Inflammatory macrophage treated with lipopolysaccharide for 1 hour (primary cell): ENCODE results near the gene KHDC1.
"Not testable (repeated sequence)": the region's sequence is repeated elsewhere in the genome, so short reads cannot be mapped to it uniquely, and the experiment has no call there.

Source experiments
- DNase-seq, 2 donors: peaks; one replicate each; pipeline ENCODE4 v3.0.0-alpha.2; 2020 to 2022

Gene KHDC1, protein sequence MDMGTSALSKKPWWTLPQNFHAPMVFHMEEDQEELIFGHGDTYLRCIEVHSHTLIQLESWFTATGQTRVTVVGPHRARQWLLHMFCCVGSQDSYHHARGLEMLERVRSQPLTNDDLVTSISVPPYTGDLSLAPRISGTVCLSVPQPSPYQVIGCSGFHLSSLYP

DNA sequence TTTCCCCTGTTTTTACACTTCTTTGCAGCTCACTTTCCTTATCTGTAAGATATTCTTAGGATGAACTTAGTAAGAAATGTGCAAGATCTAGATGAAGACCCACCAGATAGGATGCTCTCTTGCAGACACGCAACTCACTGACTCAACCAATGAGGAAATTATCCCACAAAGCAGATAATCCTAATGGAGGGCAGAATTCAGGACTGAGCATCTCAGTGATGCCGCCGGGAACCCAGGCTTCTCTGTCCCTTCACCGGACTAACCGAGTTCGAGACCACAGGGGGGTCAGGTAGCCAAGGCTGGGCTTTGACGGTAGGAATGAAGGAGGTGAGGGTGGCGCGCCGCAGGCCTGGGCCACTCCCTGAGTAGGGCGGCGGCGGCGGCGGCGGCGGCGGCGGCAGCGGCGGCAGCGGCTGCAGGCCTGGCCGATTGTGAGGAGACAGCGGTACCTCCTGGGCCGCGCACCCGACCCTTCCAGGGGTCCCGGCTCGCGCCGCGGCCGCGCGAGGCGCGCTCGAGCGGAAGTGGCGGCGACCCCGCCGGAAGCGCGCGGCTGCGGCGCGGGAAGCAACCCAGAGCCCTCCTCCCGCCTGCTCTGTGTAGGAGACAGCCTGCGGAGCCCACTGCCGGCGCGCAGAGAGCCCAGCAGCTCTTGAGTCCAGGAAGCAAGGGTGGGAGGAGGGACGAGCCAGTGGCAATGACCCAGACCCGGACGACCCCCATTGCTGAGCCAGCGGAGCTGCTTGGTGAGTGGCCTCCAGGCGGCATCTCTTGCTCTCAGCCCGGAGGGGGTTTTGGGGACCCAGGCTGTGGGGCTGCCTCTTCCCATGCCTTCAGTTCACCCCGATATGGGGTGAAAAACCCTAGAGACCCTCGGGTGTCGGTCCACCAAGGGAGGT, at the start of gene KHDC1:
TSS of gene KHDC1 (minus strand) at position 526 of the 899 bp plus-strand sequence. CDS start 20,679 bp downstream, outside the sequence.
- DNase-seq, result peak in 1 of 2 donors; percentile 4

DNA sequence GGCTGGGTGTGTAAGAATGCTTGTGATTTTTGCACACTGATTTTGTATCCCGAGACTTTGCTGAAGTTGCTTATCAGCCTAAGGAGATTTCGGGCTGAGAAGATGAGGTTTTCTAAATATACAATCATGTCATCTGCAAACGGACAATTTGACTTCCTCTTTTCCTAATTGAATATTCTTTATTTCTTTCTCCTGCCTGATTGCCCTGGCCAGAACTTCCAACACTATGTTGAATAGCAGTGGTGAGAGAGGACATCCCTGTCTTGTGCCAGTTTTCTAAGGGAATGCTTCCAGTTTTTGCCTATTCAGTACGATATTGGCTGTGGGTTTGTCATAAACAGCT, 47.5 kb upstream of the KHDC1 start:
- not testable (repeated sequence) for DNase-seq

DNA sequence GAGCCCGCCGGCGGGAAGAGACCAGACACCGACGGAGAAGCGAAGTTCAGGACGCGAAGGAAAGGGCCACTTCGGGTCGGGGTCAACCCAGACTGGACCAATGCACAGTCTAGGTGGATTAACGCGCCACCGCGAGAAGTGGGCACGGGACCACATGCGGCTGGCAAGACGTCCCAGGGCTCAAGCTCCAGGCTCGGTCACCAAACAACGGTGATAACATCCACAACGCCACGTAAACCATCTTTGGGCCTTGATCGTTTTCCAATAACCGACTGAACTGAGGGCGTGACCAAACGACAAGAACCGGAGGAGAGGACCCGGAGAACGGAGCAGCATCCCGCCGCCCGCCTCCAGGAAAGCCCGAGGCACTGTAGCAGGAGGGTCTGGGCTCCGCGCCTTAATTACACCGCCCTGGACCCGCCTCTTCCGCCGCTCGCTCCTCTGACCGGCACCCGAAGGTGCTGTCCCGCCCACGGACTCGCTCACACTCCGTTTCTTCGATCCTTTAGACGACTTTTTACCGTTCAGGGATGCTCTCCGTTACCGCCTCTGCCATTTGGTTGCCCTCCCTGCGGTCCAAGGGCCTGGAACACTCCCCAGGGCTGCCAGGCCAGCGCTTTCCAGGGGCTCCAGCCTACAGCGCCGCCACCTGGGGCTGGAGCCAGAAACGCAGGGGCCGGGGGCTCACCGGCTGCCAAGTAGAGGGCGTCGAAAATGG, 46.9 kb upstream of the KHDC1 start:
- DNase-seq, result peak; percentile 4 to 16

DNA sequence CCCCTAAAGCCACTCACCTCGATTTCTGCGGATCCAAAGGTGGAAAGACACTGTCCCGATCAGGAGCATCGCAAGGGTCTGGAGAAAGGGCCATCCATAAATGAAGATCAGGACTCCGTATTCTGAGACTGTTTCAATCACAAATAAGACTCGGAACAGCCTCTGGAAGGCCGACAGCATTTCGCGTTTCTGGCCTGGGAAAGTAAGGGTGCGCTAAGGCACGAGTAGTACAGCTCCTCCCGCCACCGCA, 46.5 kb upstream of the KHDC1 start:
- no peak for DNase-seq

DNA sequence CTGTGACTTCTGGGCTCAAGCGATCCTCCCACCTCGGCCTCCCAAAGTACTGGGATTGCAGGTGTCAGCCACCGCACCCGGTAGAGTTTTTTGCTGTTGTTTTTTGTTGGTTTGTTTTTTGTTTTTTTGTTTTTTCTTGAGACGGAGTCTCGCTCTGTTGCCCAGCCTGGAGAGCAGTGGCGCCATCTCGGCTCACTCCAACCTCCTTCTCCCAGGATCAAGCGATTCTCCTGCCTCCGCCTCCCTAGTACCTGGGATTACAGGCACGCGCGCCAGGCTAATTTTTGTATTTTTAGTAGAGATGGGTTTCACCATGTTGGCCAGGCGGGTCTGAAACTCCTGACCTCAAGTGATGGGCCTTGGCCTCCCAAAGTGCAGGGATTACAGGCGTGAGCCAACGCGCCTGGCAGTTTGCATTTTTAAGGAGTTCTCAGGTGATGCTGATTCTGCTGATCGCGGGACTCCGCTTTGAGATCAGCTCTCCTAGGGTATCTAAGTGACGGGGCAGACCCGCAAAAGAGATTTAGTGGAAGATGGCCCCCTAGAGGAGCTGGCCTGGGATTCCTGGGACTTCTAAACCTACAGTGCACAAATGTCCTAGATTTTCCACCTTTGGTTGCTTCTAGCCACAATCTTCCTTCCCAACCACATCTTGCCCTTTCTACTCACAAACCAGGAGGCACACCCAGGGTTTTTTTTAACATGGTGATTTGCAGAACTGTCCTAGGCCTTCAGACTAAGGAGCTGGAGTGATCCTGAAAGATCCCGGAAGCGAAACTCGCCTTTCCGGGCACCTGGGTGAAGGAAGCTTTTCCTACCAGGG, 45.9 kb upstream of the KHDC1 start:
- no peak for DNase-seq

DNA sequence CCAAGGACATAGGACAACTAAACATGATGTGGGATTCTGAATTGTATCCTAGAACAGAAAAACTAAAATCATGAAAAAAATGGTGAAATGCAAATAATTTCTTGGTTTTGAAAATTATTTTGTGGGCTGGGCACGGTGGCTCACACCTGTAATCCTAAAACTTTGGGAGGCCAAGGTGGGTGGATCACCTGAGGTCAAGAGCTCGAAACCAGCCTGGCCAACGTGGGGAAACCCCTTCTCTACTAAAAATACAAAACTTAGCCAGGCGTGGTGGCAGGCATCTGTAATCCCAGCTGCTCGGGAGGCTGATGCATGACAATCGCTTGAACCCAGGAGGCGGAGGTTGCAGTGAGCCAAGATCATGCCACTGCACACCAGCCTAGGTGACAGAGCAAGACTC, 40.8 kb upstream of the KHDC1 start:
- DNase-seq, result not testable (repeated sequence)

DNA sequence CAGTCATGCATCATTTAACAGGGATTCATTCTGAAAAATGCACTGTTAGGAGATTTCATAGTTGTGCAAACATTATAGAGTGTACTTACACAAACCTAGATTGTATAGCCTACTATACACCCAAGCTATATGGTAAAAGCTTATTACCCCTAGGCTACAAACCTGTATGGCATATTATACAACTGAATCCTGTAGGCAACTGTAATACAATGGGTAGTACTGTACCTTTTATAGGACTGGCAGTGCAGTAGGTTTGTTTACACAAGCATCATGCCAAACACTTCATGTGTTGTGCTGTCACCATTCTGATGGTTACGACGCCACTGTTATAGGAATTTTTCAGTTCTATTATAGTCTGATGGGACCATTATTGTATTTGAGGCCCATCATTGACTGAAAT, 39.3 kb upstream of the KHDC1 start:
- DNase-seq, result no peak

DNA sequence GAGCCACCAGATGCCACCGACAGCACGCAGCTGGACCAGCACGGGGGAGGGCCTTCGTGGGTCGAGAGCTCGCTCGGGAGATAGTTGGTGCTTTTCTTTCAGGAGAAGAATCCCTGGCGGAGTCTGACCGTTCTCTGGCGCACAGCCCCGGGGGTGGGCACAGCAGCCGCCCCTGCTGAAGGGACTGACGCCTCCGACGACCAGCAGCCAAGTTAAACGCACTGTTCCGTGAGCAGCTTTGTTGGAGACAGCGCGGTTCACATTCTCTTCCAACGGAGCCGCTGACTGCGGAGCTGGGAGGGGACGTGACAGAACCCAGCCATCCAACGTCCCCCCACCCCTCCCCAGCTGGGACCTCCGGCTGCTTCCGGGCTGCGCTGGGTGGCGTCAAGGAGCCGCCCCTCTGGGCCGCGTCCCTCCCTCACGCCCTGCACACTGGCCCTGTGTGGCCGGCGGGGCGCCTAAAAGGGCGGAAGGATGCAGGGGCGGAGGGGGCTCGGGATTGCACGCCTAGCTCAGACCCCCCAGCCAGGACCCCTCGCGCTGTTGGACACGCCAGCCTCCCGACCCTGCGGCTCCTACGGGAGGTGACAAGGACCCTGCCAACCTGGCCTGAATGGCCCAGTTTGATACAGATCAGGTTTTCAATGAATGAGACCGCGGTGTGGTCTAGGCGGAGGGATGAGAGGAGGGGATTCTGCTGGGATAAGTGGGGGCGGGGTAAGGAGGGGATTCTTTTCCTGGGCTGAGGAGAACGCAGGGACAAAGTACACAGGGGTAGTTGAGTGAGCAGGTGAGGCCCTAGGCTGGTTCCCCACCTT, 36.4 kb upstream of the KHDC1 start:
- no peak for DNase-seq

DNA sequence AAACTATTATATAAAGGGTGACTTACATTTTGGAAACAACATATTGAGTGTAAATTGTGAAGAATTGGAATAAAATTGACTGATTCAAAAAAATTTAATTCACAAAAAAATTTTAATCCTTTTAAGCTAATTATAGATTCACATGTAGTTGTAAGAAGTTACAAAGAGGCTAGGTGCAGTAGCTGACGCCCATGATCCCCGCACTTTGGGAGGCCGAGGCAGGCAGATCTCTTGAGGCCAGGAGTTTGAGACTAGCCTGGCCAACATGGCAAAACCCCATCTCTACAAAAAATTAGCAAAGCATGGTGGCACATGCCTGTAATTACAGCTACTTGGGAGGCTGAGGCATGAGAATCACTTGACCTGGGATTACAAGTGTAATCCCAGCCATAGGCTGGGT, 30.3 kb upstream of the KHDC1 start:
- no peak for DNase-seq

DNA sequence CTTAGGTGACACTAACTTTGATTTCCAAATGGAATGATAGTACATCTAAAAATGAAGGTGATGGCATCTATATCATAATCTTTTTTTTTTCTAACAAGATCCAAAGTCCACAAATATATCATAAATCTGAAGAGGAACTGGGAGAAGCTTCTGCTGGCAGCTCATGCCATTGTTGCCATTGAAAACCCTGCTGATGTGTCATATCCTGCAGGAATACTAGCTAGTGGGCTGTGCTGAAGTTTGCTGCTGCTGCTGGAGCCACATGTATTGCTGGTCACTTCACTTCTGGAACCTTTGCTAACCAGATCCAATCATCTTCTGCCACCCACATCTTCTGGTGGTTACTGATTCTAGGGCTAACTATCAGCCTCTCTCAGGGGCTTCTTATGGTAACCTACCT, 27.4 kb upstream of the KHDC1 start:
- DNase-seq, result no peak

DNA sequence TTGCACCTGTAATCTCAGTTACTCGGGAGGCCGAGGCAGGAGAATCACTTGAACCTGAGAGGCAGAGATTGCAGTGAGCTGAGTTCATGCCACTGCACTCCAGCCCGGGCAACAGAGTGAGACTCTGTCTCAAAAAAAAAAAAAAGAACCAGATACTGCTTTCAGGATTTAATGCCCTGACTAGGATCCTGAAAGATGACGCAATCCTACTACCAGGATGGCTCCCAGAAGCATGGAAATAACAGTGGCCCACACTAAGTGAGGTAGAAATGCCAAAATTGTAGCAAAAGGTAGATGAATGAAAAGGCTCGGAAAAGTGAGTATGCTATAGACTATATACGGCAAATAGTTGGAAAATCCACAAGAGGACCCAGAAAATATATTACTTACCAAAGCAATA, 23.8 kb upstream of the KHDC1 start:
- DNase-seq, result no peak

DNA sequence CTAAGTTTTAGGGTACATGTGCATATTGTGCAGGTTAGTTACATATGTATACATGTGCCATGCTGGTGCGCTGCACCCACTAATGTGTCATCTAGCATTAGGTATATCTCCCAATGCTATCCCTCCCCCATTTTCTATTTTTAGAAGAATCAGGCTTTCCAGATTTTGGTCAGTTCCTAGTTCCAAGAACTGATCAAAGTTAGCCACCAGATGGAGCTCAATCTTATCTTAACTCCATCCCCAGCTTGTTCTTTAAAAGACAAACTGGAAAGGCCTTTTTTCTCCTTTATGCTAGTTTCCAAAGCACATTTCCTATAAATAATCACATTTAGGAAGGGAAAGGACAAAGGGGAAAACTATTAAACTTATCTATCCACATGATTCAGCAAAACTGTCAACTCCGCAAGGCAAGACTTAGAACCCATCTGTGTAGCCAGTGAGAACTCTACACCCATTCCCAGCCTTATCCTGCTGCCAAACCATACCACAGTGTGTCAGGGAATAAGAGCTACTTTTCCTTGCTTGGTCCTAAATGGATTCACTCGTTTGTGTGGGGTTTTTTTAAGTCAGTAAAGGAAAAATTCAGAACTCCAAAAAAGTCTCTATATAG, 22.8 kb upstream of the KHDC1 start:
- peak; percentile 20 to 40 for DNase-seq

DNA sequence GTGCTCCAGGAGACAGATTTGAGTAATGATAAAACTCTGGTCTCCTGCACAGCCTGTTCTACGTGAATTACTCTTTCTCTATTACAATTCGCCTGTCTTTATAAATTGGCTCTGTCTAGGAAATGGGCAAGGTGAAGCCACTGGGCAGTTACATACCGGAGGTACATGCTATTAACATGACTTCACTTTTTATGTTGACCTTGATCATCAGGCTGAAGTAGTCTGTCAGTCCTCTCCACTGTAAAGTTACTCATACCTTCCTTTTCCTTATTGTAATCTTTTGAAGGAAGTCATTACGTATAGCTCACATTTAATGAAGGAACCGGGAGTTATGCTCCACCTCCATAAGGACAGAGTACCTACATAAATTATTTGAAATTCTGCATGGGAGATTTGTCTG, 19.9 kb upstream of the KHDC1 start:
- no peak for DNase-seq

DNA sequence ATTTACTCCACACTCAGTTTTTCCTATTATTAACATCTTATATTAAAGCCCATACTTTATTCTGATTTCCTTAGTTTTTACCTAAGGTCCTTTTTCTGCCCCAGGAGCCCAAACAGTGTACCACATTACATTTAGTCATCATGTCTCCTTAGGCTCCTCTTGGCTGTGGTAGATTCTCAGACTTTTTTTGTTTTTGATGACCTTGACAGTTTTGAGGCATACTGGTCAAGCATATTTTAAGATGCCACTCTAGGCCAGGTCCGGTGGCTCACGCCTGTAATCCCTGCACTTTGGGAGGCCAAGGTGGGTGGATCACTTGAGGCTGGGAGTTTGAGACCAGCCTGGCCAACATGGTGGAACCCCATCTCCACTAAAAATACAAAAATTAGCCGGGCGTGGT, 18.7 kb upstream of the KHDC1 start:
- not testable (repeated sequence) for DNase-seq

DNA sequence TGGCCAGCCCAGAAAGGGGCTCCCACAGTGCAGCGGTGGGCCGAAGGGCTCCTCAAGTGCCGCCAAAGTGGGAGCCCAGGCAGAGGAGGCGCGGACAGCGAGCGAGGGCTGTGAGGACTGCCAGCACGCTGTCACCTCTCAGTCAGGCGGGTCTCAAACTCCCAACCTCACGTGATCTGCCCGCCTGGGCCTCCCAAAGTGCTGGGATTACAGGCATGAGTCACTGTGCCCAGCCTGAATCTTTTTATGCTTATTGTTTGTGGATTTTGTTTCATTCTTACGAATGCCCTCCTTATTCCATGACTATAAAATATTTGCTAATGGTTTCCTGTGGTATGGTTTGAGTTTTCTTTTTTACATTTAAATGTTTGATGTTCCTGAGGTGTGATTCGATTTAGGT, 6.3 kb upstream of the KHDC1 start:
- DNase-seq, result not testable (repeated sequence)

DNA sequence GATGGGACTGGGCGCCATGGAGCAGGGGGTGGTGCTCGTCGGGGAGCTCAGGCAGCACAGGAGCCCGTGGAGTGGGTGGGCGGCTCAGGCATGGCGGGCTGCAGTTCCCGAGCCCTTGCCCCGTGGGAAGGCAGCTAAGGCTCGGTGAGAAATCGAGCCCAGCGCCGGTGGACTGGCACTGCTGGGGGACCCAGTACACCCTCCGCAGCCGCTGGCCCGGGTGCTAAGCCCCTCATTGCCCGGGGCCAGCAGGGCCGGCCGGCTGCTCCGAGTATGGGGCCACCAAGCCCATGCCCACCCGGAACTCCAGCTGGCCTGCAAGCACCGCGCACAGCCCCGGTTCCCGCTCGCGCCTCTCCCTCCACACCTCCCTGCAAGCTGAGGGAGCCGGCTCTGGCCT, 5.9 kb upstream of the KHDC1 start:
- DNase-seq, result not testable (repeated sequence)

DNA sequence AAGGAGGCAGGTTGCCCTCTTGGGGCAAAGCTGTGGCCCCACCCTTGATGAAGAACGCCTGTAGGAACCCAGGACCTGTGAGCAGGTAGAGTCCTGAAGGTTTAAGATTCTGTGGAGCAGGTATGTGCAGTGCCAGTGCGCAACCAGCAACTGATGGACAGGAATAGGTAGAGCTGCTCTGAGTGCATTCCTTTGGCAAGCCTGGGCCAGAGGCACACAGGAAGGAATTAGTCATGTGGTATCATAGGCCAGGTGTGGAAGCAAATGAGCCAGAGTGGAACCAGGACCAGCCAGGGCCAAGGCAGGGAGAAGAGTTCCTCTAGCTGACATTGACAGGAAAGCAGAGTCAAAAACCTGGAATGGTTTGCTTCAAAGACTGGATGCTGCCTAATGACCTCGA, 1.4 kb upstream of the KHDC1 start:
- DNase-seq, result no peak

DNA sequence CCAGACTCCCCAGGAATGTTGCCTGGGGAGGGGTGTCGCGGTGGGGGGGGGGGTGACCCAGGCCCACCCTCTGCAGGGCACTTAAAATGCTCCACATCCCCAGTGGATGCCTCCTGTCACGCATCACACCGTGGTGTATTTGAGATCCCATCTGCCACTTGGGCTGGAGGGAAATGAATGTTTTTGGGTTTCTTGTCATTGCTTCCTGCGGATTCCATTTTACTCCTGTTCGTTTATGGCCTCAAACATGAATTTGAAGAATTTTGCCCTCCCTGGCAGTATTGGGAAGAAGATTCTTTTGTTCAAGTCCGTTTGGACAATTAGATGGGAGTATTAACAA, 544 bp upstream of the KHDC1 start:
- DNase-seq, result no peak

DNA sequence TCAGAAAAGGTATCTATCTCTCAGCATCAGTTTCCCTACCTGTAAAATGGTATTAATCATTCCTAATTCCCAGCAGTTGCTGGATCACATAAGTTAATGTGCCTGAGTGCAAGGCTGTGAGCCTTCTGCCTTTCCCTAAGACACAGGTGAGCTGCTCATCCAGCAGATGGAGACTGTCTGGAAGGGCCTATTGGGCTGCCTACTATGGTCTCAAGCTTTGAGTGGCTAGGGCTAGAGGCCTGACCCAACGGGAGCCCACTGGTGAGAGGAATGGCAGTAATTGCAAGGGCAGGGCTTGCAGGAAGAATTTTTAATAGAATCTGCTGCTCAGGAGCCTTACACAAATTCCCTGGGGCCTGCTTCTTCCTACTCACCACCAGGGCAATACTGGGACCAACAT, 4.3 kb downstream of the KHDC1 start:
- no peak for DNase-seq

DNA sequence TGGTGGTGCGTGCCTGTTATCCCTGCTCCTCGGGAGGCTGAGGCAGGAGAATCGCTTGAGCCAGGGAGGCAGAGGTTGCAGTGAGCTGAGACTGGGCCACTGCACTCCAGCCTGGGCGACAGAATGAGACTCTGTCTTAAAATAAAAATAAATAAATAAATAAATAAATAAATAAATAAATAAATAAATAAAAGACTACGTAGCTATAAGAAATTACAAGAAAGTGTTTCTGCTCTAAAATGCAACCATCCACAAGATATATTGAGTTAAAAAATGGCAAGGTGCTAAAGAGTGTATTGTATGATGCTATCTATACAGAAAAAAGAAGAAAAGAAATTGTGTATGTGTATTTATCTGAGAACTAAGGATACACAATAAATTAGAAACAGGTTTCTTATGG, 8.7 kb downstream of the KHDC1 start:
- not testable (repeated sequence) for DNase-seq

DNA sequence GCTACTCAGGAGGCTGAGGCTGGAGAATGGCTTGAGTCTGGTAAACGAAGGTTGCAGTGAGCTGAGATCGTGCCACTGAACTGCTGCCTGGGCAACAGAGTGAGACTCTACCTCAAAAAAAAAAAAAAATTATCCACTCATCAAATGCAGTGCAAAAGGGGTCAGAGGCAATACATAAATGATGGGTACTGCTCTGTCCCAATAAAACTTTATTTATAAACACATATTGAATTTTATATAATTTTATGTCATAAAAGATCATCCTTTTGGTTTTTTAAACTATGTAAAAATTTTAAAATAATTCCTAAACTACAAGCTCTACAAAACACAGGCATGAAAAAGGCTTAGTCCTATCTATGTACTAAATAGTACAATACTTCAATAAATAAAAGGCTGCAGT, 10.3 kb downstream of the KHDC1 start:
- no peak for DNase-seq

DNA sequence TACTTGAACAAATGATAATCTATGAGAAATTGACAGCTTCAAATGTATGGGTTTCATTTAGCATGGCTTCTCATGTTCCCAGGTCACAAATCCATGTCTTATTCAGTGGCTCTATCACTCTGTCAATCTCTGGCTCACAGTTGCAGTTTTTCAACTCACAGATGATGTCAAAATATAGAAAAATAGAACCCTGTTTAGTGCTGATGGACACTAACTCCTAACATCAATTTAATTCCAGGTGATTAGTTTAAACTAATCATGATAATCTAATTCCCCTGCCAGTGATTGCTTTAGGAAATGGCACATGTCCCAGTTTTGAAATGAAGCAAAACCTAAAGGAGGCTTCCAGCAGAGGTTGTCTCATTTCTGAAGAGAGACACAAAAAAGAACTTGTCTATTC, 13.0 kb downstream of the KHDC1 start:
- DNase-seq, result no peak
